ENCODE measurements around the gene DTD2. TPM values are rescaled to one million over a fixed set of nuclear protein-coding genes. Genes with fewer than 3 reads are reported as not detected.
A peak's percentile ranks its signal among the peaks of the same experiment; 100 is the strongest.
"Not testable (repeated sequence)": the region's sequence is repeated elsewhere in the genome, so short reads cannot be mapped to it uniquely, and the experiment has no call there.

DTD2 gene
- total RNA-seq, 1 experiment from 2014 or later: 17.7 TPM

GRCh38 chr14:31442284-31442683, 15.0 kb downstream of the DTD2 start:
- DNase-seq (ENCODE audit: low read depth): no peak

- DNase-seq (ENCODE audit: low read depth): no peak
Measured at GRCh38 chr14:31441273-31442111, 15.8 kb downstream of the DTD2 start.

- no peak for DNase-seq (ENCODE audit: low read depth)
Measured at GRCh38 chr14:31440280-31440679, 17.0 kb downstream of the DTD2 start.

GRCh38 chr14:31439561-31439960, 17.7 kb downstream of the DTD2 start:
- no peak for DNase-seq (ENCODE audit: low read depth)

- not testable (repeated sequence) for DNase-seq (ENCODE audit: low read depth)
Measured at GRCh38 chr14:31437045-31437691, 20.1 kb downstream of the DTD2 start.

GRCh38 chr14:31435276-31435675, 22.0 kb downstream of the DTD2 start:
- no peak for DNase-seq (ENCODE audit: low read depth)

GRCh38 chr14:31430634-31431264, 26.6 kb downstream of the DTD2 start:
- DNase-seq (ENCODE audit: low read depth): no peak

- DNase-seq (ENCODE audit: low read depth): no peak
Measured at GRCh38 chr14:31429791-31430190, 27.5 kb downstream of the DTD2 start.

GRCh38 chr14:31428011-31428410, 29.3 kb downstream of the DTD2 start:
- no peak for DNase-seq (ENCODE audit: low read depth)

- DNase-seq (ENCODE audit: low read depth): no peak
Measured at GRCh38 chr14:31426663-31427062, 30.6 kb downstream of the DTD2 start.

- DNase-seq (ENCODE audit: low read depth): no peak
Measured at GRCh38 chr14:31425905-31426304, 31.4 kb downstream of the DTD2 start.

GRCh38 chr14:31421200-31421599, 36.1 kb downstream of the DTD2 start:
- DNase-seq (ENCODE audit: low read depth): no peak

- DNase-seq (ENCODE audit: low read depth): peak; percentile 93
Measured at GRCh38 chr14:31420319-31421111, 36.8 kb downstream of the DTD2 start, which contains the start of gene HEATR5A. Gene HEATR5A, minus strand, starts transcription at chr14:31420550. Its CDS starts 17,575 bp downstream, at chr14:31402975.

GRCh38 chr14:31419967-31420318, 37.4 kb downstream of the DTD2 start:
- DNase-seq (ENCODE audit: low read depth): peak; percentile 54

GRCh38 chr14:31419179-31419966, 37.9 kb downstream of the DTD2 start:
- DNase-seq (ENCODE audit: low read depth): no peak

GRCh38 chr14:31418440-31418839, 38.9 kb downstream of the DTD2 start:
- no peak for DNase-seq (ENCODE audit: low read depth)

- DNase-seq (ENCODE audit: low read depth): no peak
Measured at GRCh38 chr14:31414190-31414833, 43.0 kb downstream of the DTD2 start.

GRCh38 chr14:31411218-31411727, 46.0 kb downstream of the DTD2 start:
- no peak for DNase-seq (ENCODE audit: low read depth)

GRCh38 chr14:31410048-31410650, 47.2 kb downstream of the DTD2 start:
- no peak for DNase-seq (ENCODE audit: low read depth)

GRCh38 chr14:31408421-31408820, 48.9 kb downstream of the DTD2 start:
- no peak for DNase-seq (ENCODE audit: low read depth)

All from RPMI7951 (cell line).